Inflammatory macrophage treated with lipopolysaccharide for 1 hour (primary cell): ENCODE measurements around the gene LRIT2.

Experiments
- DNase-seq, 2 donors: peaks; one replicate each; pipeline ENCODE4 v3.0.0-alpha.2; 2020 to 2022

Gene LRIT2

GRCh38 chr10:84241185-84241790, 15.9 kb upstream of the LRIT2 start, which contains the start of gene LRIT1:
Gene LRIT1 (minus strand): TSS chr10:84241546. CDS start chr10:84241439, 107 bp downstream.
- no peak for DNase-seq

DNA sequence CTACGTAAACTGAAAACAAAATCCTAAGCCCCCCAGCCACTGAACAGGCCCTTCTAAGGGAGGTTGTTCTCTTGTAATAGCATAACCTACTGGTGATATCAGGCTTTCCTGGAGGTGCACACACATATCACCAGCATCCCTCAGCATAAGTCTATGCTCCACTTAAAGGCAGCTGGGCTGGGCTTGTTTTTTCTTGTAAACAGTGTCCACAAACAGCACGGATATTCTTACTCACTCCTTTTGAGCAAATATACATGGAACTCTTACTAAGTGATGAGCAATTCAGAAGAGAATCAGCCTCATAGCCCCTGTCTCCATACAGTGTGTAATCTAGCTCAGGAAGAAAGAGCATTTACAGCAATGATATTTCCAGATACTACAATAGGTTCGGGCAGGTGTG, 13.6 kb upstream of the LRIT2 start:
- DNase-seq: no peak

DNA sequence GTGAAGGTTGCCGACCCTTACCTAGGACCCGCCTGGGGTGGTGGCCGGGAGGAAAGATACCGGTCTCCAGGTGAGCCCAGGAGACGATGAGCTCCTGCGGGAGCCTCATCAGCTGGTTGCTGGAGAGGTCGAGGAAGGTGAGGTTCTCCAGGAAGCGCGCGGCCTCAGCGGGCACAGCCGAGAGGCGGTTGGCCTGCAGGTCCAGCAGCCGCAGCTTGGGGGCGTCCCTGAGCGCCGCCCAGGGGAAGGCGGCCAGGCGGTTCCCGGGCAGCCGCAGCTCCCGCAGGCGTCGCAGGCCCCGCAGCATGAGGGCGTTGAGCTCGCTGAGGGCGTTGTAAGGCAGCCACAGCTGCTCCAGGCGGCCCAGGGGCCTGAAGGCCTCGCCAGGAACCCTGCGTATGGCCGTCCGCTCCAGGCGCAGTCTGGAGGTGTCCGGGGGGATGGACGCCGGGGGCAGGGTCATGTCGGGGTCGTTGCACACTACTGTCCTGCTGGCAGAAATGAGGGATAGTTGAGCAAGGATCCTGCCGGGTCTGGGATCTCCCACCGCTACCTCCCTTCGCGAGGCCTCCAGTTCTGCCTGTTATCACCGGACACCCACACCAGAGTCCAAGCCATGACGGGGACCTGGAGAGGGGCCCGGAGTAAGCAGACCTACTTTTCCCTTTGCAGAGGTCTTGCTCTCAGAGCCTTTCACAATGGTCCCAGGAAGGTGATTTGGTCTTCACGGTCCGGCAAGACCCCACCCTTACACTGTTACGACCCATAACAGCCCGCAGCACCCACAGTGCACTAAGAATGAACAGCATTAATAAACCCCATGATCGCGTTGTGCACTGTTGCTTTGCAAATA, 12.1 kb upstream of the LRIT2 start:
- no peak for DNase-seq

DNA sequence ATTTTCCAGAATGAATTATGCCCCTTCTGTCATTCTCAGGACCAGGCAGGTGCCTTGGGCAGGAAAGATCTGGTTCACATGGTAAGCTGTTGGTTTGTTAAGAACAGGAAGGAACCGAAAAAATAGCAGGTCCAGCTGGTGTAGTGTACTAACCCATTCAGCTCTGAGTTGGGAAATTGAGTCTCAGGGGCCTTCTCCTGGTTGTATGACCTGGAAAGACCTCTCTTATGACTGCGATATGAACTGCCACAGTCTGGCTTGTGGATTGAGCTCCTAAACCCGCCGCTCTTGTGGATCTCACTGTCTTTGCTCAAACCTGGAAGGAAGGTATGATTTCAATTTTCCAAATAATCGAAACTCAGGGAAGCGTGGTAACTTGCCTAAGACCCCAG, 11.5 kb upstream of the LRIT2 start:
- DNase-seq: no peak

GRCh38 chr10:84235096-84235495, 9.8 kb upstream of the LRIT2 start:
- DNase-seq: no peak

- no peak for DNase-seq
These were observed 9.1 kb upstream of the LRIT2 start for GRCh38 chr10:84234479-84234878.

- no peak for DNase-seq
These were observed 8.6 kb upstream of the LRIT2 start for GRCh38 chr10:84233940-84234339.

GRCh38 chr10:84232376-84232775, 7.0 kb upstream of the LRIT2 start:
- no peak for DNase-seq

DNA sequence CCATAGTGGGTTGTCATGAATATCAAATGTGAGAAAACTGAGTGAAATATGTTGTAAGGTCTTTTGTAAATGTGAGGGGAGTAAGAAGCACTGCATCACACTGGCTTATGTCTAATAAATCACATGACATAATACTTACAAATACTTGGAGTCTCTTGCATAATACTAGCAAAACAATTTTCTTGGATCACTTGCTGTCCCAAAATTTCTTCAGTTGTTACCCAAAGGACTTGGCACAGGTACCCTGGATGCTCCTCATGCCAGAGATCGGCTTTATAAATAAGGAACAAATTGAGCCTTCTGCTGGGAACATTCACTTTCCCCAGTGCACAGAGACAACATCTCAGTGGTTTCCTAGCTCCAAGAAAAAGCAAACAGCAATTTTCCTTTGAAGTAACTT, 5.0 kb upstream of the LRIT2 start:
- no peak for DNase-seq

DNA sequence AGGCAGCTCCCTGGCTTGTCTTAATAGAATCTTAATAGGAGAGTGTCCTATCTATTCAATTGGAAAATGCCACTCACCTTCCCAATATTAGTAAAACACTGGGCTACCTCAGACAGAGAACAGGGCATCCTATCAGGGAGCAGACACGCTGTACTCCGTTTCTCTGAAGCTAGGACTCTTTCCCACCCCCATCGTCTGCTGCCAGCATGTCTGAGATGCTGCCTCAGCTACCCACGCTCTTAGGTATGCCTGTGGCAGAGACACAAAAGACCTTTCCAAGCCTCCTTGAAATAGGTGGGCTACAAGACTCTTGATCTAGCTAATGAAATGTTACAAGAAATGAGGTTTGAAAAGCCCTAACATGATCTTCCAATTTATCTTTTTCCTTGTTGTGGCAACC, 2.5 kb upstream of the LRIT2 start:
- DNase-seq: no peak

DNA sequence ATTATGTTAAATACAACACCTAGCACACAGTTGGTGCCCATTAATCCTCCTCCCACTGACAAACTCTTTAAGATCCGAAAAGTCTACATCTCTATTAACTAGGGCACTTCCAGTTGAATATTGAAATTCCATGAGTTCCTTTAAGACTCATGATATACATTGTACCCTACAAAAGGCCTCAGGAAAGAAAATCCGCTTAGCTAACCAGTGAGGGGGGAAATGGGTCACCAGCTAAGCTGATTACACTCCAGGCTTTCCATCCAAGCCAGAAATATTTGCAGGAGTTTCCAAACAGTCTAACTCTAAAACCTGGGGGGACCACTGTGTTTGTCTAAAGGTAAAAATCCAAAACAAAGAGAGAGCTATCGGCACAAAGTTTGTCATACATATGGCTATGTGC, 1.3 kb upstream of the LRIT2 start:
- DNase-seq: no peak

DNA sequence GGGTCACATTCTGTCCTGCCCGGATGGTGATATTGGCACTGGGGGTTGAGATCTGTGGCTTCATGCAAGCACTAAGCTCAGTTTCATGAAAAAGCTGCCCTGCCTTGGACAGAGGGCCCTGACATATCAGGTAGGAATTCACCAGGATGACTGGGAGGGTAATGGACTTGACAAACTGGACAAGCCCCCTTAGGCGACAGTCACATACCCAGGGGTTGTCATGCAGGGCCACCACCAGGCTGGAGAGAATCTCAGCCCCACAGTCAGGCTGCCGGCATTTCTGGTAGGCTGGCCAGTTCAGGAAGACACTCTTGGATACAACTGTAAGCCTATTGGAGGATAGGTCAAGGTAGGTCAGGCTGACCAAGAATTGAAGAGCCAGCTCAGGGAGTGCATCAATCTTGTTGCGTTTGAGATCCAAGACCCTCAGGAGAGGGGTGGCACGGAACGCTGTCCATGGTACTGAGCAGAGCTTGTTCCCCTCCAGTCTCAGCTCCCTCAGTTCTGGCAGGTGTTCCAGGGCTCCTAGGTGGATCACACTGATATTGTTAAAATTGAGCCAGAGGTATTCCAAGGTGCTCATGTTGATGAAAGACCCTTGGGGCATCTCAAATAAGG, 824 bp downstream of the LRIT2 start:
- no peak for DNase-seq

- DNase-seq: no peak
These were observed 3.4 kb downstream of the LRIT2 start for GRCh38 chr10:84221916-84222315.

DNA sequence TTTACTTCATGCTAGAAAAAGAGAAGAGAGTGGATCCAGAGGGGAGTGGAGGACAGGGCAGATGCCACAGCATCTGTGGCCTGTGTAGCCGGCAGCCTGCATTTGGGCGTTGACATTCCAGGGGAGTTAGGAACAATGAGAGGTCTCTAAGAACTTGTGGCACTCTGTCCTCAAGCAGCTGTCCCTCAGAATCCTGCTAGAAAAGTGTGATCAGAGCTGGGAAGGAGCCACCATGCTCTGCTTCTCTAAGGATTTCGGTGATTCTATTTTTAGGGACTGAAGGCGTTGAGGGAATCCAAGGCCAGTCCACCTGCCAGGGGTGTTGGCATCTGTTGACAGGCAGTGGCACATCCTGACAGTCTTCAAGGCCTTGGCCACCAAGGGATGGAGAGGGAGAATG, 7.6 kb downstream of the LRIT2 start:
- no peak for DNase-seq

GRCh38 chr10:84216834-84217233, 8.5 kb downstream of the LRIT2 start:
- DNase-seq: no peak

DNA sequence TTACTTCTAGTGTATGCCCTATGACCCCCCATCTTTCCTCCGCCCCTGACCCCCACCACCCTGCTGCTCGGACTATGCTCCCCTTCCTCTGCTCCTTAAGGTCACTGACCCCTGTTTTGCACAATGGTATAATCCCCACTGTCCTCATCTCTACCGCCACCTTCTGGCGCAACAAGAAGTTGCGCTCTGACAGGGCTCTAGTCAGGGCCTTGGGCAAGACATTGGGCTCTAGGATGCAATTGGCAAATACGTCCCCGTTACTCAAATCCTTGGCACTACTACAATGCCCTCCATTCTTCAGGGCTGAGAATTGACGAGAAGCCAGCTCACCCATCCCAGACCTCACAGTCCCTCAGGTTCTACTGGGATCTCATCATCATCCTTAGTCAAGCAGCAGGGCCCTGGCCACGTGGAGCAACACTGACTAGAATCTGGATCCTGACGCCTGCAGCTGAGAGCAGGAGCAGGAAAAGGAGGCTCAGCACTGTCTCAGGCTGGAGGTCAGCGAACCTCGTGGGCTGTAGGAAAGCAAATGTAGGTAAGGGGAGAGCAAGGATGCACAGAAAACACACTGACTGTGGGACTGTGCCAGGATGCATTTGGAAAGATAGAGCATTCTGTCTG, 10.6 kb downstream of the LRIT2 start:
- DNase-seq: peak; percentile 9 to 55

DNA sequence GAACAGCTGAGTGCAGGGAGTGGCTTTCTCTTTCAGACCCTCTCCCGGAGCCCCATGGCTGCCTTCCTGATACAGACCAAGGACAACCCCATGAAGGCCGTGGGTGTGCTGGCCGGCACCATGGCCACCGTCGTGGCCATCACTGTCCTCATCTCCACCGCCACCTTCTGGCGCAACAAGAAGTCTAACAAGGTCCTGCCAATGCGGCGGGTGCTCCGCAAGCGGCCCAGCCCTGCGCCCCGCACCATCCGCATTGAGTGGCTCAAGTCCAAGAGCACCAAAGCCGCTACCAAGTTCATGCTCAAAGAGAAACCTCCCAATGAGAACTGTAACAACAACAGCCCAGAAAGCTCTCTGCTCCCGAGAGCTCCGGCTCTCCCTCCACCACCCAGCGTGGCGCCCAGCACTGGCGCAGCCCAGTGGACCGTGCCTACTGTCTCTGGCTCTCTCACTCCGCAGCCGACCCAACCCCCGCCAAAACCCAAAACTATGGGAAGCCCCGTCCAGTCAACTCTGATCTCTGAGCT, 11.2 kb downstream of the LRIT2 start:
- DNase-seq: no peak

DNA sequence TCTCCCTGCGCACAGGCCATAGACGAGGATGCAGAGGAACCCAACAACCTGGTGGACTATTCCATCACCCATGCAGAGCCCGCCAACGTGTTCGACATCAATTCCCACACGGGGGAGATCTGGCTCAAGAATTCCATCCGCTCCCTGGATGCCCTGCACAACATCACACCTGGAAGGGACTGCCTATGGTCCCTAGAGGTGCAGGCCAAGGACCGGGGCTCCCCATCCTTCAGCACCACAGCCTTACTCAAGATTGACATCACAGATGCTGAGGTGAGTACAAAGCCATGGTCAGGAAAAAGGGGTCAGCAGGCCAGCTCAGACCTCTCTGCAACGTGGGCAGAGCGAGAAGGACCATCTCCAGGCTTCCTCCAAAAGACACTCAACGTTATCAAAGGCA, 12.3 kb downstream of the LRIT2 start:
- no peak for DNase-seq

DNA sequence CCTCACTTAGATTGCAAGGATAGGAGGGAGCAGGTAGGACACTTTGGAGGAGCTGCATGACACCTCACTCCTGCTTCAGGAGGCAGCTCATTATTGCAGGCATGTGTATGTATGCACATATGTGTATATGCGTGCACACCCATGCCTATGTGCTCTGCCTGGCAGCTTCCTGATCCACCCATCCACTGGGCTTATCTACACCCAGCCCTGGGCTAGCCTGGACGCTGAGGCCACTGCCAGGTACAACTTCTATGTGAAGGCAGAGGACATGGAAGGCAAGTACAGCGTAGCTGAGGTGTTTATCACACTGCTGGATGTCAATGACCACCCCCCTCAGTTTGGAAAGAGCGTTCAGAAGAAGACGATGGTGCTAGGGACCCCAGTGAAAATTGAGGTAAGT, 13.3 kb downstream of the LRIT2 start:
- DNase-seq: no peak

DNA sequence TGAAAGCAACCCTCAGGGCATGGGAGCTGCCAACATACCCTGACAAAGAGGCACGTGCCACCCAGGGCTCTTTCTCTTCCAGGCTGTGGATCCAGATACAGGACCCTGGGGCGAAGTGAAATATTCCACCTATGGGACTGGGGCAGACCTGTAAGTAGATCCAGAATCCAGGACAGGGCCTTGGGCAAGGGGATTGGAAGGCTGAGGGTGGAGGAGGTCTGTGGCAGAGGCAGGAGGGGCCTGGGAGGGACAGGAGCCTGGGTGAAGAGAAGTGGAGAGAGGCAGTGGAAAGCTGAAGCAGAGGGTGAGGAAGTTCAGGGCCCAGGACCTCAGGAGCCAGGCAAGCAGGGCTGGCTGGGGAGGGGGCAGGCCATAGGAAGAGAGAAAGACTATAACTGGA, 13.8 kb downstream of the LRIT2 start:
- DNase-seq: no peak

GRCh38 chr10:84208023-84208422, 17.3 kb downstream of the LRIT2 start:
- DNase-seq: no peak

DNA sequence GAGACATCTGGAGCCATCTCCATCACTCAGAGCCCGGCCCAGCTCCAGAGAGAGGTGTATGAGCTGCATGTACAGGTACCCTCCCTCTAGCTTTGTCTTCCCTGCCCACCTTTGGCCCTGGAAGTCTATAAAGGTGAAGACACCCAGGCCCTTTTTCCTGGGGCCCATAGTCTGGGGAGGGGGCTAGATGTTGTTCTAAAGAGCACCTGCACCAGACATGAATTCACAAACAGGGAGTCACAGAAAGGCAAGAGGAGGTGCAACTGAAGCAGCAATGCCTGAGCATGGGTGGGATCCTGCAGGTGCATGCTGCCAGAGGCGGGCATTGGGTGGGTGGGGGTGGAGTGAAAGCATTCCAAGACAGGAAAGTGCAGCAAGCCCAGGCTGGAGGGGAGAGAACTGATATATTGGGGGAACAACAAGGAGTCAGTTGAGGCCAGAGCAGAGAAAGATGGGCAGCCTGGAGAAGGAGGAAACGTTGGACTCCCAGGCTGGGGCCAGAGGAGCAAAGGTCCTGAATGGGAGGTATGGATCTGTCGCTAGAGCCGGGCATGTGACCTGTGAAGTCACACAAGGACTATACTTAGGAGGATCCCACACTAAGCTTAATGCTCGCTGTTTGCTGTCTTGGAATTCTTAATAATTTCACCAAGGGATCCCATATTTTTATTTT, 19.4 kb downstream of the LRIT2 start:
- no peak for DNase-seq
